ENCODE measurements around the gene SPATA25. TPM values are rescaled to one million over a fixed set of nuclear protein-coding genes. Genes with fewer than 3 reads are reported as not detected.
"Not testable (repeated sequence)": the region's sequence is repeated elsewhere in the genome, so short reads cannot be mapped to it uniquely, and the experiment has no call there.

Gene SPATA25
- total RNA-seq, 4 donors from 2014 or later, result 5.8 to 35.2 (median 19.5) TPM

GRCh38 chr20:45908084-45908483, 20.7 kb upstream of the SPATA25 start:
- TF ChIP-seq, protein P1, sequence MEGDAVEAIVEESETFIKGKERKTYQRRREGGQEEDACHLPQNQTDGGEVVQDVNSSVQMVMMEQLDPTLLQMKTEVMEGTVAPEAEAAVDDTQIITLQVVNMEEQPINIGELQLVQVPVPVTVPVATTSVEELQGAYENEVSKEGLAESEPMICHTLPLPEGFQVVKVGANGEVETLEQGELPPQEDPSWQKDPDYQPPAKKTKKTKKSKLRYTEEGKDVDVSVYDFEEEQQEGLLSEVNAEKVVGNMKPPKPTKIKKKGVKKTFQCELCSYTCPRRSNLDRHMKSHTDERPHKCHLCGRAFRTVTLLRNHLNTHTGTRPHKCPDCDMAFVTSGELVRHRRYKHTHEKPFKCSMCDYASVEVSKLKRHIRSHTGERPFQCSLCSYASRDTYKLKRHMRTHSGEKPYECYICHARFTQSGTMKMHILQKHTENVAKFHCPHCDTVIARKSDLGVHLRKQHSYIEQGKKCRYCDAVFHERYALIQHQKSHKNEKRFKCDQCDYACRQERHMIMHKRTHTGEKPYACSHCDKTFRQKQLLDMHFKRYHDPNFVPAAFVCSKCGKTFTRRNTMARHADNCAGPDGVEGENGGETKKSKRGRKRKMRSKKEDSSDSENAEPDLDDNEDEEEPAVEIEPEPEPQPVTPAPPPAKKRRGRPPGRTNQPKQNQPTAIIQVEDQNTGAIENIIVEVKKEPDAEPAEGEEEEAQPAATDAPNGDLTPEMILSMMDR (IDR thresholded peaks at IDR 0.05), result no peak
- TF ChIP-seq POLR2A (IDR thresholded peaks at IDR 0.05), result no peak
- Histone ChIP-seq H3K9me3 (no peaks in the 10 kb centered on the region), H3K27ac (no peak overlapping the region), H3K4me1 (peaks cover 0 to 20% (median 13%) of the 10 kb centered on the region in 4 donors), H3K4me3 (no peak overlapping the region), H3K36me3 (peaks cover 0 to 5% (median 0%) of the 10 kb centered on the region in 3 donors), H3K27me3 (no peaks in the 10 kb centered on the region)
- DNase-seq, result no peak

DNA sequence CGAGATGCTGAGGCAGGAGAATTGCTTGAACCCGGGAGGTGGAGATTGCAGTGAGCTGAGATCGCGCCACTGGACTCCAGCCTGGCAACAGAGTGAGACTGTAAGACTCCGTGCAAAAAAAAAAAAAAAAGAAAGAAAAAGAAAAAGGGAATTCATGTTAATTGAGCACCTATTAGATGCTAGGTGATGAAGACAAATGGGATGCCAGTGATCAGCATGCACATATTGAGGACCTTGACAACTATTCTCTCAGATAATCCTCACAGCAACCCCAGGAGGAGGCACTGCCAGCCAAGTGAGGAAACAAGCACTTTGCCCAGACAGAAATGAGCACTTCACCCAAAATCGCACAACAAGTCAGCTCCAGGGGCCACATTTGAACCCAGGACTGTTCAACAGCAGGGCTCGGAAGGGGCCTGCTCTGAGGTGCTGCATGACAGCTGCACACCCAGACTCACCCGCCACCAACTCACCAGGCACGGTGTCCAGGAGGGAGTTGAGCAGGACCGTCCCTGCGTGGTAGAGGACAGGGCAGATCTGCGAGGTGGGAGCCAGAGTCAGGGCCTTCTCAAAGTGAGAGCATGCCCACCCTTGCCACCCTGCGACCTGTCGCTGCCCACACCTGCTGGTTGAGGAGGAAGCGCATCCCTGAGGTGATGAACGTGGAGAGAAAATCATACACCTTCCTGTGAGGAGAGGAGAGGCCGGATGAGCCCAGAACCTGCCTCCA, 20.0 kb upstream of the SPATA25 start:
- peaks cover 0 to 5% (median 0%) of the 10 kb centered on the region in 3 donors for H3K36me3 ChIP-seq
- TF ChIP-seq, protein P1 (IDR thresholded peaks at IDR 0.05), result no peak
- no peak for TF ChIP-seq POLR2A (IDR thresholded peaks at IDR 0.05)
- peaks cover 0 to 15% (median 11%) of the 10 kb centered on the region in 4 donors for H3K4me1 ChIP-seq
- no peak overlapping the region for H3K4me3 ChIP-seq
- no peaks in the 10 kb centered on the region for H3K9me3 ChIP-seq
- no peaks in the 10 kb centered on the region for H3K27me3 ChIP-seq
- no peak overlapping the region for H3K27ac ChIP-seq
- DNase-seq, result no peak

- H3K4me1 ChIP-seq, result peaks cover 0 to 3% (median 0%) of the 10 kb centered on the region in 4 donors
- DNase-seq, result no peak
- H3K9me3 ChIP-seq, result no peaks in the 10 kb centered on the region
- no peak overlapping the region for H3K4me3 ChIP-seq
- H3K27me3 ChIP-seq, result no peaks in the 10 kb centered on the region
- TF ChIP-seq, protein P1 (IDR thresholded peaks at IDR 0.05), result no peak
- no peak for TF ChIP-seq POLR2A (IDR thresholded peaks at IDR 0.05)
- peaks cover 0 to 5% (median 0%) of the 10 kb centered on the region in 3 donors for H3K36me3 ChIP-seq
- no peak overlapping the region for H3K27ac ChIP-seq
Observed at GRCh38 chr20:45905505-45906079, 18.2 kb upstream of the SPATA25 start.

GRCh38 chr20:45904583-45905504, 17.4 kb upstream of the SPATA25 start:
- TF ChIP-seq, protein P1 (IDR thresholded peaks at IDR 0.05), result no peak
- no peak for TF ChIP-seq POLR2A (IDR thresholded peaks at IDR 0.05)
- no peak overlapping the region for H3K4me3 ChIP-seq
- no peak overlapping the region for H3K27ac ChIP-seq
- no peaks in the 10 kb centered on the region for H3K9me3 ChIP-seq
- peaks cover 0 to 3% (median 0%) of the 10 kb centered on the region in 4 donors for H3K4me1 ChIP-seq
- DNase-seq, result no peak
- no peaks in the 10 kb centered on the region for H3K27me3 ChIP-seq
- peaks cover 0 to 5% (median 0%) of the 10 kb centered on the region in 3 donors for H3K36me3 ChIP-seq

DNA sequence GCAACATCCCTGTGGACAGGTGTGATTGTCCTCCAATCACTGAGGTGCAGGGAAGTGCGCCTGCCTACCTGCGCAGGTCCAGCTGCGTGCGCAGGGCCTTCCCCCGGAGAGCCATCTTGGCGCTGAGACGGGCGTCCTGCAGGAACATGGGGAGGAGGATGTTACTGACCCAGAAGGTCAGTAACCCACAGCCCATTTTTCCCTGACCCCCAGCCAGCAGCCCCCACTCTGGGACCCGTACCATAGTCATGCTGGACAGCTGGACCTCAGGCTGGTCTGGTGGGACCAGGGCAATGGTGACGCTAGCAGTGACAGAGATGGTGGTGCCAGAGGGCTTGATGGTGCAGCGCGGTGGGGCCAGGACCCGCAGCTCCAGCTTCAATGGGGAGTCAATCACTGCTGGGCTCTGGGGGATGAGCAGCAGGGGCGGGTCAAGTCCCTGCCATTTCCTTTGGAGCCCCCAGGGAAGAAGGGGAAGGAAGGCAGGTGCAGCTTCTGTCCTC, 14.8 kb upstream of the SPATA25 start:
- no peak for DNase-seq
- Histone ChIP-seq H3K27ac (no peak overlapping the region), H3K9me3 (no peaks in the 10 kb centered on the region), H3K4me3 (no peak overlapping the region), H3K27me3 (no peaks in the 10 kb centered on the region), H3K36me3 (peaks cover 0 to 30% (median 0%) of the 10 kb centered on the region in 3 donors), H3K4me1 (no peaks in the 10 kb centered on the region)
- TF ChIP-seq, protein P1 (IDR thresholded peaks at IDR 0.05), result no peak
- no peak for TF ChIP-seq POLR2A (IDR thresholded peaks at IDR 0.05)

- H3K27me3 ChIP-seq, H3K27ac ChIP-seq, H3K4me1 ChIP-seq, H3K9me3 ChIP-seq, DNase-seq, H3K4me3 ChIP-seq: not testable (repeated sequence)
- H3K36me3 ChIP-seq, result peaks cover 0 to 39% (median 0%) of the 10 kb centered on the region in 3 donors
Observed at GRCh38 chr20:45901332-45901731, 13.9 kb upstream of the SPATA25 start.
